Activated effector memory CD4-positive, alpha-beta T cell treated with Interleukin-2 at 50 U/mL for 16 hours (primary cell): ENCODE measurements around the gene ADAMTS6.

Experiments
- DNase-seq: peaks from one replicate; pipeline ENCODE4 v3.0.0-alpha.2; 2020

The ADAMTS6 gene

GRCh38 chr5:65276178-65276890 is 205.4 kb downstream of the ADAMTS6 start:
- no peak for DNase-seq

- DNase-seq, result no peak
Observed at GRCh38 chr5:65271906-65272305, 209.8 kb downstream of the ADAMTS6 start.

GRCh38 chr5:65268525-65268924 is 213.2 kb downstream of the ADAMTS6 start:
- DNase-seq, result no peak

GRCh38 chr5:65264420-65264819 is 217.3 kb downstream of the ADAMTS6 start:
- DNase-seq, result no peak

DNA sequence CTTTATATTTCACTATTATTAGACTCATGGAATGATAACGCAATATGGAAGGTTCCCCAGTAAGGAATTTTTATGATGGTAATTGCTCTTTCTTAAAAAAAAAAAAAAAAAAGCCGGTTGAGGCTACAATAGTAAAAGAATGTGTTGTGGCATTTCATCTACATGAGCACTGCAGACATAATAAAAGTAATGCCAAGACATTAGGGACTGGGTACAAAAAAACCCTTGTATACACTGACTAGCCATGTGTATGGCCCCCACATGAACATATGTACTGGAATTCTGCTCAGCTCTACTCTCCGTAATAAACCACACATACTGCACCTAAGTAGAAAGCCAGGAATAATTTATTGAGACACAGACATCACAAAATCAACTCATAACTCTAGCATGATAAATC is 218.4 kb downstream of the ADAMTS6 start:
- no peak for DNase-seq

DNA sequence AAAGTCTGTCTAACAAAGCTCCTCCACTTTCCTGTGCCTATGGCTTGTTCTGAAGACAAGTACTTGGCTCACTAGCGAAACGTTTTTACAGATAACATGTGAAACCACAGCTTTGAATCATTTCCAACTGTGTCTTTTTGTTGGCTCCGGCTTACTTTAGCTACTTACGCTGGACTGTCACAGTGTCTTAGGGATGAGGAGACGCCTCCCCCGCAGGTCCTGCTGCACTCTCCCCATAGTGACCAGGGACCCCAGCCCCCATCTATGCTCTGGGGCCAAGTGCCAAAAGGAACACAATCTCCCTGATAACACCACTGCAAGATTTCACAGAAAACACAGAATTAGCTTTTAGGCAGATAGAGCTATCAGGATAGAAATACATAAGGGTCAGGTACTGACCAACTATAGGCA is 219.1 kb downstream of the ADAMTS6 start:
- no peak for DNase-seq

- DNase-seq, result no peak
Observed at GRCh38 chr5:65262096-65262495, 219.6 kb downstream of the ADAMTS6 start.

- DNase-seq, result no peak
Observed at GRCh38 chr5:65261499-65261898, 220.2 kb downstream of the ADAMTS6 start.

- DNase-seq, result no peak
Observed at GRCh38 chr5:65255294-65255693, 226.4 kb downstream of the ADAMTS6 start.

GRCh38 chr5:65252977-65253376 is 228.7 kb downstream of the ADAMTS6 start:
- no peak for DNase-seq

GRCh38 chr5:65248896-65249295 is 232.8 kb downstream of the ADAMTS6 start:
- no peak for DNase-seq

GRCh38 chr5:65247594-65247993 is 234.1 kb downstream of the ADAMTS6 start:
- DNase-seq, result no peak

- DNase-seq, result no peak
Observed at GRCh38 chr5:65246741-65247140, 235.0 kb downstream of the ADAMTS6 start.

- DNase-seq, result no peak
Observed at GRCh38 chr5:65244031-65244430, 237.7 kb downstream of the ADAMTS6 start.

- no peak for DNase-seq
Observed at GRCh38 chr5:65243161-65243560, 238.6 kb downstream of the ADAMTS6 start.

DNA sequence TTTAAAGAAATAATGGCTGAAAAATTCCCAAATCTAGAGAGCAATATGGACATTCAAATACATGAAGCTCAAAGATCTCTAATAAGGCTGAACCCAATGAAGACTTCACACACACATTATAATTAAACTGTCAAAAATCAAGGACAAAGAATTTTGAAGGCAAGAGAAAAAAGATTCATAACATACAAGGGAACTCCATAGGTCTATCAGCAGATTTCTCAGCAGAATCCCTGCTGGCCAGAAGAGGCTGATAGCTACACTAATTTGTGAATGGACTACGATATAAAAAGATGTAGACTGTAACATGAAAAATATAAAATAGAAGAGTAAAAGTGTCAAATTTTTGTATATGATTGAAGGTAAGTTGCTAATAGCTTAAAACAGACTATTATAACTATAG is 251.9 kb downstream of the ADAMTS6 start:
- no peak for DNase-seq

DNA sequence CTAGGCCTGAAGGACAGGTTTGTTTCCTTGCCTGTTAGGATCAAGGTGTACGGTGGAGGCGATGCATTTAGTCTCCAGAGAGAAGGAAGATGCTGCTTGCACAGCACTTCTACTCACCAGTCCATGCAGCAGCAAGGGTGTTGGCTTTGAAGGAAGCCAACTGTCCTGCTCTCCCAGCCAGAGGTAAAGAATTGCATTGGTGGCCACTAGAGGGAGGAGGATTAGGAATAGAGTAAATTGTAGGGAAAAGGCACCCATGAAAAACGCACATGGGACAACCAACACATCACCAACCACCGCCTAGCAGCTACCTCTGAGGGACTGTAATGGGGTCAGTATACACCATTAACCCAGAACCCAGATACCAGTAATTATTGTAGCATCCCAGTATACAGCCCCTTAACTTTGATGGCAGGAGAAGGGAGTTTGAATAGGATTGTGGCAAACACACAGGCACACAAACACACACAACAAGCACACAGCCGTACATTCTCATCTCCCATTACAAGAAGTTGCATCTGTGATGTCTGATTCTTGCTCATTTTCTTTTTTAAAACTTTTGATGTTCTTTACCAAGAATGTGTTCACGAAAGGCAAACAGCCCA is 267.7 kb downstream of the ADAMTS6 start:
- no peak for DNase-seq

- no peak for DNase-seq
Observed at GRCh38 chr5:65209341-65209740, 272.4 kb downstream of the ADAMTS6 start.

DNA sequence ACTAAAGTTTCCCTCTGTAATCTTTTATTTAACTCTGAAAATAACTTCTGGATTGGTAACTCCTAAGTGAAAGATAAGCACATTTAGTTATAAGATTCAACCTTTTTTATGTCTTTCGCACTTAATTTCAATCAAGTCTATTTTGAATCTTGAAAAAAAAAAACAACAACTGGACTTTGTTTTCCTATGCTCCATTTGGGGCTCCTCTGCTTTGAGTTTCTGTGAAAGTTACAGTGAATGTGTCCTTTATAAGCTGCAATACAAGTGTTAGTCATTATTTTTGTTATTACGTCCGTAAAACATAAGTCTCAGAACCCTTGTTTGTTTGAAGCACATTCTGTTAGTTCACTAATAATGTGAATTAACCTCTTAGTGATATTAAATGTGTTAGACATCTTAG is 276.8 kb downstream of the ADAMTS6 start:
- no peak for DNase-seq

GRCh38 chr5:65203746-65204145 is 278.0 kb downstream of the ADAMTS6 start:
- DNase-seq, result no peak

GRCh38 chr5:65199993-65200675 is 281.6 kb downstream of the ADAMTS6 start:
- DNase-seq, result no peak

DNA sequence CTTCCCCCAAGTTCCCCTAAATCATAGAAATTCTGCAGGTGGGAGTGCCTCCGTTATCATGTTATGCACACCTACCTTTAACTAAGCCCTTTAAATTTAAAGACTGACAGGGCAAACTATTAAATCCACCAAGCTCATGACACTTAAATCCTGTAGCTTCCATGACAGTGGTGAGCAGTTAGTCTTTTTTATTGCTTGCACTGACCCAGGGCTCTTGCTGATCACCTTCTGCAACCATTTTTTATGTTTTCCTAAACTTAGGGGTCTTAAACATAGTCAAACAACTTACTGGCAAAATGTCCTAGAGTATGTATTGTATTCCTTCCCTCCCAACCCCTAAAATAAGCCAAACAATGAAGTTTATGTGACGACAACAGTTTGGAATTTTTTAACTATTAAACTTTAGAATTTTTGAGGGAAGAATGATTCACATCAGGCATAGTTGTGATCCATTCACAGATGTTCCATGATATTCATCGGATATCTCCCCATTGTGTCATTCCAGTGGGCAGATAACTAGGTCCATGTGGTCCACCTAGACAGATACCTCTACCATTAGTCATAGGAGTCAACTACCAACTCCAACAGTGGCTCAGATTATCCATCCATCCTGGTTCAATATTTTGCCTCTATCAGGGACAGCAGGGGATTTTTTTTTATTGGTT is 283.1 kb downstream of the ADAMTS6 start:
- DNase-seq, result no peak

- DNase-seq, result no peak
Observed at GRCh38 chr5:65197531-65198455, 283.9 kb downstream of the ADAMTS6 start.
